MG63 (cell line): ENCODE measurements around the gene PLOD1. TPM values are rescaled to one million over a fixed set of nuclear protein-coding genes. Genes with fewer than 3 reads are reported as not detected.
"Not testable (repeated sequence)": the region's sequence is repeated elsewhere in the genome, so short reads cannot be mapped to it uniquely, and the experiment has no call there.

Source experiments
- DNase-seq: peaks from one replicate; pipeline ENCODE4 v3.0.0-alpha.2; 2020
- H3K27me3 ChIP-seq: fragments of 250-450 bp; sonication (Bioruptor Pico); 2 replicates; pipeline ENCODE4 v1.5.1; 2020; ENCODE audit warnings: mild to moderate bottlenecking, moderate library complexity
- H3K36me3 ChIP-seq: fragments of 250-450 bp; sonication (Bioruptor Pico); 2 replicates; pipeline ENCODE4 v1.5.1; 2020; ENCODE audit warnings: mild to moderate bottlenecking, moderate library complexity
- H3K4me3 ChIP-seq: fragments of 250-450 bp; sonication (Bioruptor Pico); 2 replicates; pipeline ENCODE4 v1.5.1; 2020; ENCODE audit warnings: mild to moderate bottlenecking, moderate library complexity
- H3K9me3 ChIP-seq: fragments of 250-450 bp; sonication (Bioruptor Pico); 2 replicates; pipeline ENCODE4 v1.5.1; 2020; ENCODE audit warnings: mild to moderate bottlenecking, moderate library complexity
- total RNA-seq: library from RNA; depleted of rRNA; stranded (reverse); fragments of >200 nt; shearing (Covaris generic); gene quantifications from 2 replicates; pipeline ENCODE4 v1.2.3, GENCODE V29; 2014; ENCODE audit warnings: low replicate concordance; rRNA removed

The PLOD1 gene
- total RNA-seq, result 124 and 169 TPM in 2 replicates

- DNase-seq, result peak; percentile 90
- no peaks in the 10 kb centered on the region for H3K36me3 ChIP-seq
- H3K9me3 ChIP-seq, result no peaks in the 10 kb centered on the region
- peak within 1 kb of the TSS; percentile 60 for H3K4me3 ChIP-seq
- H3K27me3 ChIP-seq, result no peaks in the 10 kb centered on the region
Measured at GRCh38 chr1:11934302-11935056, at the start of gene PLOD1. TSS of gene PLOD1 (plus strand) at chr1:11934717. CDS start at chr1:11934780, 63 bp downstream.

GRCh38 chr1:11885916-11886315 lies 48.6 kb upstream of the PLOD1 start:
- Histone ChIP-seq H3K27me3 (no peaks in the 10 kb centered on the region), H3K36me3 (no peaks in the 10 kb centered on the region), H3K4me3 (no peak overlapping the region), H3K9me3 (no peaks in the 10 kb centered on the region)
- DNase-seq, result no peak

- no peaks in the 10 kb centered on the region for H3K36me3 ChIP-seq
- DNase-seq, result no peak
- no peaks in the 10 kb centered on the region for H3K9me3 ChIP-seq
- no peaks in the 10 kb centered on the region for H3K27me3 ChIP-seq
- H3K4me3 ChIP-seq, result no peak overlapping the region
Measured at GRCh38 chr1:11886986-11887665, 47.4 kb upstream of the PLOD1 start.

- H3K36me3 ChIP-seq, result no peaks in the 10 kb centered on the region
- DNase-seq, result no peak
- H3K4me3 ChIP-seq, result no peak overlapping the region
- H3K9me3 ChIP-seq, result no peaks in the 10 kb centered on the region
- H3K27me3 ChIP-seq, result no peaks in the 10 kb centered on the region
Measured at GRCh38 chr1:11887666-11888007, 46.9 kb upstream of the PLOD1 start.

GRCh38 chr1:11888206-11888876 lies 46.2 kb upstream of the PLOD1 start:
- H3K27me3 ChIP-seq, result no peaks in the 10 kb centered on the region
- DNase-seq, result no peak
- H3K4me3 ChIP-seq, result no peak overlapping the region
- no peaks in the 10 kb centered on the region for H3K36me3 ChIP-seq
- no peaks in the 10 kb centered on the region for H3K9me3 ChIP-seq

GRCh38 chr1:11888877-11889208 lies 45.7 kb upstream of the PLOD1 start:
- Histone ChIP-seq H3K4me3 (no peak overlapping the region), H3K9me3 (no peaks in the 10 kb centered on the region), H3K27me3 (no peaks in the 10 kb centered on the region), H3K36me3 (no peaks in the 10 kb centered on the region)
- DNase-seq, result no peak

- Histone ChIP-seq H3K4me3 (no peak overlapping the region), H3K27me3 (peaks cover 3% of the 10 kb centered on the region), H3K9me3 (no peaks in the 10 kb centered on the region), H3K36me3 (no peaks in the 10 kb centered on the region)
- no peak for DNase-seq
Measured at GRCh38 chr1:11891433-11892186, 42.9 kb upstream of the PLOD1 start.

GRCh38 chr1:11893907-11894251 lies 40.6 kb upstream of the PLOD1 start:
- H3K27me3 ChIP-seq, result peaks cover 18% of the 10 kb centered on the region
- H3K4me3 ChIP-seq, result no peak overlapping the region
- peak; percentile 23 for DNase-seq
- no peaks in the 10 kb centered on the region for H3K9me3 ChIP-seq
- no peaks in the 10 kb centered on the region for H3K36me3 ChIP-seq

- not testable (repeated sequence) for DNase-seq, H3K9me3 ChIP-seq, H3K36me3 ChIP-seq, H3K4me3 ChIP-seq
- peaks cover 23% of the 10 kb centered on the region for H3K27me3 ChIP-seq
Measured at GRCh38 chr1:11894501-11894900, 40.0 kb upstream of the PLOD1 start.

- DNase-seq, result no peak
- Histone ChIP-seq H3K27me3 (peaks cover 25% of the 10 kb centered on the region), H3K36me3 (no peaks in the 10 kb centered on the region), H3K9me3 (no peaks in the 10 kb centered on the region), H3K4me3 (no peak overlapping the region)
Measured at GRCh38 chr1:11898086-11898785, 36.3 kb upstream of the PLOD1 start.

GRCh38 chr1:11898831-11899467 lies 35.6 kb upstream of the PLOD1 start:
- Histone ChIP-seq H3K27me3 (peaks cover 25% of the 10 kb centered on the region), H3K36me3 (no peaks in the 10 kb centered on the region), H3K4me3 (no peak overlapping the region), H3K9me3 (no peaks in the 10 kb centered on the region)
- DNase-seq, result peak; percentile 20

- H3K27me3 ChIP-seq, result peaks cover 22% of the 10 kb centered on the region
- not testable (repeated sequence) for DNase-seq, H3K36me3 ChIP-seq, H3K9me3 ChIP-seq, H3K4me3 ChIP-seq
Measured at GRCh38 chr1:11901446-11901845, 33.1 kb upstream of the PLOD1 start.

- DNase-seq, result no peak
- Histone ChIP-seq H3K36me3 (no peaks in the 10 kb centered on the region), H3K9me3 (no peaks in the 10 kb centered on the region), H3K4me3 (no peak overlapping the region), H3K27me3 (peaks cover 12% of the 10 kb centered on the region)
Measured at GRCh38 chr1:11903210-11903609, 31.3 kb upstream of the PLOD1 start.

GRCh38 chr1:11904156-11904555 lies 30.4 kb upstream of the PLOD1 start:
- not testable (repeated sequence) for H3K4me3 ChIP-seq, DNase-seq, H3K9me3 ChIP-seq, H3K27me3 ChIP-seq, H3K36me3 ChIP-seq

GRCh38 chr1:11904978-11905377 lies 29.5 kb upstream of the PLOD1 start:
- H3K9me3 ChIP-seq, result no peaks in the 10 kb centered on the region

GRCh38 chr1:11906870-11907269 lies 27.6 kb upstream of the PLOD1 start:
- H3K4me3 ChIP-seq, result no peak overlapping the region
- 0 out of 2 replicates have a peak, but pooled peaks cover 2% of the 10 kb centered on the region for H3K27me3 ChIP-seq
- no peak for DNase-seq
- H3K36me3 ChIP-seq, result no peaks in the 10 kb centered on the region
- H3K9me3 ChIP-seq, result no peaks in the 10 kb centered on the region

More at GRCh38 chr1:11904978-11905377, 29.5 kb upstream of the PLOD1 start:
- Histone ChIP-seq H3K36me3 (no peaks in the 10 kb centered on the region), H3K4me3 (no peak overlapping the region), H3K27me3 (peaks cover 2% of the 10 kb centered on the region)
- no peak for DNase-seq
